Subcutaneous adipose tissue (tissue), 4 donors: Measurements from ENCODE around the gene EVC2. TPM values are rescaled to one million over a fixed set of nuclear protein-coding genes. Genes with fewer than 3 reads are reported as not detected.

Source experiments
- CTCF ChIP-seq: fragments of 450-650 bp; IDR thresholded peaks from one replicate; pipeline ENCODE4 v1.5.1; 2016; ENCODE audit warnings: low read depth, mild to moderate bottlenecking, control low read depth, antibody characterized with exemption, moderate library complexity
- total RNA-seq, 4 donors: library from RNA; depleted of rRNA; stranded (reverse); fragments of >200 nt; gene quantifications; one replicate each; pipeline ENCODE4 v1.1.0, GENCODE V29; 2016

EVC2 gene
- total RNA-seq, 4 donors from 2014 or later = 8.2 to 23.1 (median 13.7) TPM

- no peak for TF ChIP-seq CTCF
Measured at GRCh38 chr4:5755161-5755560, 46.8 kb upstream of the EVC2 start.

GRCh38 chr4:5754529-5754881 is 46.1 kb upstream of the EVC2 start:
- no peak for TF ChIP-seq CTCF

GRCh38 chr4:5753766-5754528 is 45.6 kb upstream of the EVC2 start:
- no peak for TF ChIP-seq CTCF

GRCh38 chr4:5753366-5753765 is 45.0 kb upstream of the EVC2 start:
- no peak for TF ChIP-seq CTCF

GRCh38 chr4:5752376-5753184 is 44.2 kb upstream of the EVC2 start:
- no peak for TF ChIP-seq CTCF

GRCh38 chr4:5751666-5752375 is 43.5 kb upstream of the EVC2 start:
- no peak for TF ChIP-seq CTCF
